GM12875 (cell line): ENCODE results near the gene GAB1.

Experiments
- H3K4me3 ChIP-seq: one replicate; pipeline ENCODE4 v1.5.1; 2011; ENCODE audit warnings: low read depth, low read length, control low read depth
- CTCF ChIP-seq: IDR thresholded peaks from 2 replicates; pipeline ENCODE4 v1.5.1; 2011; ENCODE audit warnings: low read depth, mild to moderate bottlenecking, control low read depth, inconsistent platforms, low read length, moderate library complexity, borderline replicate concordance; ENCODE audit not compliant: insufficient read depth

Gene GAB1

GRCh38 chr4:143432258-143432591, 95.5 kb downstream of the GAB1 start:
- no peak for TF ChIP-seq CTCF
- H3K4me3 ChIP-seq, result no peak overlapping the region

GRCh38 chr4:143433231-143433630, 96.6 kb downstream of the GAB1 start:
- TF ChIP-seq CTCF, result no peak
- H3K4me3 ChIP-seq, result no peak overlapping the region

GRCh38 chr4:143435955-143436354, 99.3 kb downstream of the GAB1 start:
- H3K4me3 ChIP-seq, result no peak overlapping the region
- no peak for TF ChIP-seq CTCF

DNA sequence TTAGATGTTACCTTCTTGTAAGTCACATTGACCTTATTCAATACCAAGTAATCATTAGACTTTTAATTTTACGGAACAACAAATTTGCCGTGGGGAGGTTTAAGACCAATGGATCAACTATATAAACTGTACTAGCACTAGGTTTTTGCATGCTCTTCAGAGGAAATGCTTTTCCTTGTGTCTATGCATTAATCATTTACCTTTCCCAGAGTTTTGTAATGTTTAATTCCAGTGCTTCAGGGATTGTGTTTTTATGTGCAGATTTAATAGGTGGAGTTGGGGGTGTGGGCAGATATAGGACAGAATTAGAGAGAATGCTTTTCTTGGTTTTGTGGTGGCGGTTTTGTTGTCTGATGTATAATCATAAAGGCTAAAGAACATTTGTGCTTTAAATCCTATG, 100.8 kb downstream of the GAB1 start:
- H3K4me3 ChIP-seq, result no peak overlapping the region
- no peak for TF ChIP-seq CTCF

DNA sequence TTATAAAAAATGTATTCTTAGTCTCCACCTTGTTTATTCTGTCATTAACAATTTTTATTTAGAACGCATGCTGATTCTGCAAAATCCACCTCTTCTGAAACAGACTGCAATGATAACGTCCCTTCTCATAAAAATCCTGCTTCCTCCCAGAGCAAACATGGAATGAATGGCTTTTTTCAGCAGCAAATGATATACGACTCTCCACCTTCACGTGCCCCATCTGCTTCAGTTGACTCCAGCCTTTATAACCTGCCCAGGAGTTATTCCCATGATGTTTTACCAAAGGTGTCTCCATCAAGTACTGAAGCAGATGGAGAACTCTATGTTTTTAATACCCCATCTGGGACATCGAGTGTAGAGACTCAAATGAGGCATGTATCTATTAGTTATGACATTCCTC, 101.3 kb downstream of the GAB1 start:
- H3K4me3 ChIP-seq, result no peak overlapping the region
- TF ChIP-seq CTCF, result no peak

- H3K4me3 ChIP-seq, result no peak overlapping the region
- no peak for TF ChIP-seq CTCF
Measured at GRCh38 chr4:143438710-143439109, 102.0 kb downstream of the GAB1 start.

- H3K4me3 ChIP-seq, result no peak overlapping the region
- TF ChIP-seq CTCF, result no peak
Measured at GRCh38 chr4:143441109-143441508, 104.4 kb downstream of the GAB1 start.

DNA sequence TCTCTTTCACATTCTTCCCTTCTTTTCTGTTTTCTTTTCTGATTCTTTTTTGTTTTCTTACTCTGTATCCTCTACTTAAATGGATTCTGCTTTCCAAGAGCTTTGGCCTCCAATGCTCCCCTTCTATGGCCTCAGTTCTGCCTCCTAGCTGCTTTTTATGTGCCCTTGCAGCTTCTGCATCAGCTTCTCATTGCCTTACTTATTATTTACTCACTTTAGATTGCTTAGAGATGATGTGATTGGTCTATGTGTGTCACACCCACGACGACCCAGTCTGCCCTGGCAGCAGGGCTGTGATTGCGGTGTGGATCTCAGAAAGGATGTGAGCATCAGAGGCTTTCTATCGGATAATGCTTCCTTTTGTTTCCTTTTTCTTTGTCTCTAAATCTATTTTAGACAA, 105.0 kb downstream of the GAB1 start:
- H3K4me3 ChIP-seq, result no peak overlapping the region
- no peak for TF ChIP-seq CTCF
